Endothelial cell of umbilical vein (primary cell): Measurements from ENCODE around the gene ZBTB40. TPM values are rescaled to one million over a fixed set of nuclear protein-coding genes. Genes with fewer than 3 reads are reported as not detected.

Source experiments
- BruUV-seq: library from RNA; stranded (reverse); fragments of 400-500 nt; replicated peaks from 2 replicates; lab custom pipeline; 2021; lab: Mats Ljungman, UMichigan
- CTCF ChIA-PET: fragments of 300-600, 350-600 bp; sonication (Branson Sonifier 250); formaldehyde crosslinking; loops from one replicate; lab custom pipeline; 2021; ENCODE audit warnings: antibody characterized with exemption, inconsistent platforms; lab: Charles Lee
- POLR2A ChIA-PET: fragments of 300-600, 350-600 bp; sonication (Branson Sonifier 250); formaldehyde crosslinking; loops from one replicate; lab custom pipeline; 2021; ENCODE audit warnings: antibody characterized with exemption, inconsistent platforms; lab: Charles Lee
- DNase-seq: peaks from one replicate; pipeline ENCODE4 v3.0.0-alpha.2; 2011; ENCODE audit warnings: low read depth, low spot score
- FAIRE-seq: peaks from 2 replicates; lab custom pipeline; 2011; peaks lifted over from hg19 to GRCh38; lab: Jason Lieb, UNC
- H2AFZ ChIP-seq: 2 replicates; pipeline ENCODE4 v1.6.0; 2012; ENCODE audit warnings: low read depth, low read length, control low read depth, inconsistent platforms
- H3K27ac ChIP-seq: 2 replicates; pipeline ENCODE4 v1.5.1; 2011; ENCODE audit warnings: low read depth, mild to moderate bottlenecking, control low read depth, low read length, moderate library complexity; ENCODE audit not compliant: insufficient read depth
- H3K27me3 ChIP-seq, 2 experiments: 2 replicates each; pipeline versions ENCODE4 v1.6.0 to v1.6.1; 2011; ENCODE audit warnings: low read length in 2 of 2, mixed read lengths in 1 of 2; ENCODE audit not compliant: control insufficient read depth in 2 of 2, insufficient read depth in 2 of 2
- H3K36me3 ChIP-seq, 2 experiments: 2 replicates in 1 of 2; 3 replicates in 1 of 2; pipeline ENCODE4 v1.5.1; 2011; ENCODE audit warnings: low read length in 2 of 2, mild to moderate bottlenecking in 1 of 2, moderate library complexity in 1 of 2; ENCODE audit not compliant: control insufficient read depth in 2 of 2, insufficient read depth in 2 of 2; ENCODE audit errors: extremely low read depth in 1 of 2
- H3K4me1 ChIP-seq: 3 replicates; pipeline ENCODE4 v1.5.1; 2011; ENCODE audit warnings: mild to moderate bottlenecking, low read length; ENCODE audit not compliant: control insufficient read depth, insufficient read depth; ENCODE audit errors: extremely low read depth
- H3K4me2 ChIP-seq: 2 replicates; pipeline ENCODE4 v1.6.1; 2011; ENCODE audit warnings: low read length, control low read depth, mixed read lengths; ENCODE audit not compliant: insufficient read depth
- H3K4me3 ChIP-seq, 3 experiments: fragments of 200-600 bp in 1 of 3; sonication (generic), shearing (Covaris generic) in 1 of 3; replicated peaks in 1 of 3; 2 replicates each; pipeline ENCODE4 v1.5.1; 2011 to 2016; ENCODE audit warnings: control low read depth in 3 of 3, low read length in 3 of 3, mild to moderate bottlenecking in 2 of 3, inconsistent platforms in 1 of 3, low read depth in 1 of 3, moderate library complexity in 1 of 3; ENCODE audit not compliant: insufficient read depth in 1 of 3
- H3K79me2 ChIP-seq: 2 replicates; pipeline ENCODE4 v1.6.0; 2012; ENCODE audit warnings: low read length, inconsistent platforms; ENCODE audit not compliant: control insufficient read depth, insufficient read depth
- H3K9ac ChIP-seq: replicated peaks from 2 replicates; pipeline ENCODE3; 2011; ENCODE audit warnings: low read length, control low read depth; ENCODE audit not compliant: insufficient read depth; ENCODE audit errors: extremely low read depth
- H3K9me1 ChIP-seq: replicated peaks from 3 replicates; pipeline ENCODE4 v1.6.0; 2011; ENCODE audit warnings: mild to moderate bottlenecking, low read length; ENCODE audit not compliant: control insufficient read depth, insufficient read depth; ENCODE audit errors: extremely low read depth
- H3K9me3 ChIP-seq: replicated peaks from 2 replicates; pipeline ENCODE4 v1.5.1; 2012; ENCODE audit warnings: low read length, inconsistent platforms; ENCODE audit not compliant: control insufficient read depth, insufficient read depth
- H4K20me1 ChIP-seq: replicated peaks from 2 replicates; pipeline ENCODE3; 2011; ENCODE audit warnings: mild to moderate bottlenecking, low read length; ENCODE audit not compliant: control insufficient read depth, insufficient read depth; ENCODE audit errors: extremely low read depth
- EZH2 ChIP-seq: IDR thresholded peaks from 2 replicates; pipeline ENCODE4 v1.6.1; 2012; ENCODE audit warnings: borderline replicate concordance, low read depth, mild to moderate bottlenecking, moderate library complexity, low read length, inconsistent platforms; ENCODE audit not compliant: severe bottlenecking
- FOS ChIP-seq: IDR thresholded peaks from 2 replicates; pipeline ENCODE4 v1.6.1; 2011; ENCODE audit warnings: mild to moderate bottlenecking, low read length, moderate library complexity, borderline replicate concordance; ENCODE audit not compliant: insufficient read depth
- GATA2 ChIP-seq: IDR thresholded peaks from 2 replicates; pipeline ENCODE4 v1.7.0; 2011; ENCODE audit warnings: low read depth, mild to moderate bottlenecking, moderate library complexity, mixed read lengths, low read length; ENCODE audit not compliant: insufficient read length, insufficient read depth
- JUN ChIP-seq: IDR thresholded peaks from 2 replicates; pipeline ENCODE4 v1.6.1; 2011; ENCODE audit warnings: borderline replicate concordance, low read depth; ENCODE audit not compliant: insufficient read length, insufficient read depth
- MYC ChIP-seq: IDR thresholded peaks from one replicate; pipeline ENCODE4 v1.6.1; 2011; ENCODE audit warnings: mild to moderate bottlenecking, low read depth, low read length
- POLR2A ChIP-seq: IDR thresholded peaks from 2 replicates; pipeline ENCODE4 v1.6.1; 2012; ENCODE audit warnings: low read depth, mild to moderate bottlenecking, control low read depth, low read length
- POLR2AphosphoS5 ChIP-seq: IDR thresholded peaks from 2 replicates; pipeline ENCODE4 v1.6.1; 2012; ENCODE audit warnings: low read depth, mild to moderate bottlenecking, control low read depth, low read length, moderate library complexity; ENCODE audit not compliant: insufficient read depth
- dilution Hi-C: fragments of 300-500 bp; cut with MboI; formaldehyde crosslinking; loops from one replicate; pipeline ENCODE4 v1.15.0; 2019; ENCODE audit warnings: low sequenced_read_pairs; ENCODE audit not compliant: extremely low pct_ligation_motif_present
- intact Hi-C: fragments of 100-400 bp; cut with micrococcal nuclease; formaldehyde crosslinking; loops from one replicate; pipeline ENCODE4 v1.10.0; 2022
- polyA plus RNA-seq, 4 experiments: library from polyadenylated mRNA; depleted of rRNA in 3 of 4; stranded (reverse) in 3 of 4; unstranded in 1 of 4; fragments of >200 nt; gene quantifications; 2 replicates each; pipeline versions ENCODE4 v1.2.1 to v1.2.3, GENCODE V29; 2011 to 2012; ENCODE audit warnings: missing spikeins in 1 of 4
- total RNA-seq: library from RNA; stranded (reverse); gene quantifications from 2 replicates; pipeline ENCODE4 v1.2.3, GENCODE V29; 2021
- TF ChIP-seq, protein P1 (sequence below), 2 donors: IDR thresholded peaks; 1 replicate in 1 of 2; 2 replicates in 1 of 2; pipeline ENCODE4 v1.5.1; 2011; ENCODE audit warnings: low read length in 2 of 2, mild to moderate bottlenecking in 2 of 2, moderate library complexity in 2 of 2, control low read depth in 1 of 2, inconsistent platforms in 1 of 2, low read depth in 1 of 2; ENCODE audit not compliant: insufficient read depth in 1 of 2; ENCODE audit errors: extremely low read depth in 1 of 2
- TF ChIP-seq, protein P2 (sequence below): IDR thresholded peaks from 2 replicates; pipeline ENCODE4 v1.6.1; 2011; ENCODE audit not compliant: insufficient read depth, insufficient read length

The ZBTB40 gene
- total and polyA plus RNA-seq, 2 donors (not counting 3 experiments of a cell fraction or from before 2014, with no cell fraction given), result 12.3 to 21.3 TPM

DNA sequence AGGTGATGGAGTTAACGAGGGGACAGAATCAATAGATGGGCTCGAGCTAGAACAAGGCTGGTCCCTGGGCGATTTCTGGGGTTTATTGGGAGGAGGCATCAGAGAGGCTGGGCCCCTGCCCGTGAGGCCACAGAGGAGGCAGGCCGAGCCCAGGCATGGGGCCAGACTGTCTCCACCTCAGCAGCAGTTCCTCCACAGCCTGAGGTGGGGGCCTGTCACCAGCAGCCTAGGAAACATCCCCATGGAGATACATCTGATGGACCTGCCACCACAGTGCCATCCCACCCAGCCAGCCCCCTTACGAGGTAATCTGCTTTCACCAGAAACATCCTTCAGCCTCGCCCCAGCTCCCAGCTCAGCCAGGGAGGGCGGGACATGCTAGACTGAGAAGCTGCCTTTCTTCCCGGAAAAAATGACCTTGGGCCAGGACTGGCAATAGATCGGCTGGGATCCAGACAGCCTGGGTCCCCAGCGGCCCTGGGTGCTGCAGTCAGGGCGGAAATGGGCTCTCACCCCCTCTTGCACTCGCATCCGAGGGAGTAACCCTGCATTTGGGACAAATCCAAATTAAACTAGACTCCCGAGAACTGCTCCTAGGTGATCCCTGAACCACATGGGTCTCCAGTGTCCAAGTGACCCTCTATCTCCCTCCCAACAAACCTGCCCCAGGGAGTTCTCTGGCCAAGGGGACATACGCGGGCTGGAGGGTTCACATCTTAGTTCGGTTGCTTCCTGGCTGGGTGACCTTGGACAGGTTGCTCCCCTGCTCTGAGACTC is 101.6 kb downstream of the ZBTB40 start:
- FAIRE-seq, result no peak
- H3K4me2 ChIP-seq, result no peak overlapping the region
- H3K4me1 ChIP-seq, result no peaks in the 10 kb centered on the region
- H3K9me1 ChIP-seq, result no peaks in the 10 kb centered on the region
- H2AFZ ChIP-seq, result no peak overlapping the region
- H3K79me2 ChIP-seq, result no peaks in the 10 kb centered on the region
- TF ChIP-seq POLR2A (no peak), POLR2AphosphoS5 (no peak), JUN (no peak), EZH2 (no peak), FOS (no peak), MYC (no peak), GATA2 (no peak)
- TF ChIP-seq, protein P1, sequence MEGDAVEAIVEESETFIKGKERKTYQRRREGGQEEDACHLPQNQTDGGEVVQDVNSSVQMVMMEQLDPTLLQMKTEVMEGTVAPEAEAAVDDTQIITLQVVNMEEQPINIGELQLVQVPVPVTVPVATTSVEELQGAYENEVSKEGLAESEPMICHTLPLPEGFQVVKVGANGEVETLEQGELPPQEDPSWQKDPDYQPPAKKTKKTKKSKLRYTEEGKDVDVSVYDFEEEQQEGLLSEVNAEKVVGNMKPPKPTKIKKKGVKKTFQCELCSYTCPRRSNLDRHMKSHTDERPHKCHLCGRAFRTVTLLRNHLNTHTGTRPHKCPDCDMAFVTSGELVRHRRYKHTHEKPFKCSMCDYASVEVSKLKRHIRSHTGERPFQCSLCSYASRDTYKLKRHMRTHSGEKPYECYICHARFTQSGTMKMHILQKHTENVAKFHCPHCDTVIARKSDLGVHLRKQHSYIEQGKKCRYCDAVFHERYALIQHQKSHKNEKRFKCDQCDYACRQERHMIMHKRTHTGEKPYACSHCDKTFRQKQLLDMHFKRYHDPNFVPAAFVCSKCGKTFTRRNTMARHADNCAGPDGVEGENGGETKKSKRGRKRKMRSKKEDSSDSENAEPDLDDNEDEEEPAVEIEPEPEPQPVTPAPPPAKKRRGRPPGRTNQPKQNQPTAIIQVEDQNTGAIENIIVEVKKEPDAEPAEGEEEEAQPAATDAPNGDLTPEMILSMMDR (IDR thresholded peaks at IDR 0.05; ENCODE audit: extremely low read depth in 1 of 2, insufficient read depth in 1 of 2, low read depth in 1 of 2, low read length in 2 of 2), result no peak
- TF ChIP-seq, protein P2, sequence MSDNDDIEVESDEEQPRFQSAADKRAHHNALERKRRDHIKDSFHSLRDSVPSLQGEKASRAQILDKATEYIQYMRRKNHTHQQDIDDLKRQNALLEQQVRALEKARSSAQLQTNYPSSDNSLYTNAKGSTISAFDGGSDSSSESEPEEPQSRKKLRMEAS, result no peak
- no TSS peak for BruUV-seq
- dilution Hi-C loops, result no loop called here
- no peak for DNase-seq
- no peaks in the 10 kb centered on the region for H4K20me1 ChIP-seq
- H3K27me3 ChIP-seq, result peaks cover 23 to 33% of the 10 kb centered on the region in 2 experiments
- ChIA-PET CTCF (interaction anchor here (1.4 kb wide), 1 partner anchor 11 kb away, joined by 4 read pairs; no protein-coding TSS in a partner anchor), POLR2A (no interaction called here)
- no peak overlapping the region for H3K9ac ChIP-seq
- intact Hi-C loops, result no loop called here
- H3K36me3 ChIP-seq, result no peaks in the 10 kb centered on the region
- no peak overlapping the region for H3K27ac ChIP-seq
- H3K9me3 ChIP-seq, result no peaks in the 10 kb centered on the region
- no peak overlapping the region for H3K4me3 ChIP-seq
